HG03521 (cell line): ENCODE data around the gene SLC36A2.
"Not testable (repeated sequence)": the region's sequence is repeated elsewhere in the genome, so short reads cannot be mapped to it uniquely, and the experiment has no call there.

Source experiments
- ATAC-seq: cut with Tn5 transposase; IDR thresholded peaks from one replicate; pipeline ENCODE4 v1.9.1; 2021; ENCODE audit warnings: mild to moderate bottlenecking, moderate library complexity; ENCODE audit not compliant: unreplicated experiment

SLC36A2 gene

GRCh38 chr5:151347369-151347768 is at the start of gene SLC36A2:
Gene SLC36A2, minus strand, starts transcription at chr5:151347559. Its CDS starts 99 bp downstream, at chr5:151347460.
- ATAC-seq, result no peak

GRCh38 chr5:151388960-151389359 is 41.6 kb upstream of the SLC36A2 start:
- ATAC-seq, result no peak

- ATAC-seq, result no peak
Observed at GRCh38 chr5:151384106-151384505, 36.7 kb upstream of the SLC36A2 start.

GRCh38 chr5:151383011-151383410 is 35.7 kb upstream of the SLC36A2 start:
- no peak for ATAC-seq

- ATAC-seq, result no peak
Observed at GRCh38 chr5:151382576-151382975, 35.2 kb upstream of the SLC36A2 start.

GRCh38 chr5:151381899-151382298 is 34.5 kb upstream of the SLC36A2 start:
- no peak for ATAC-seq

- ATAC-seq, result no peak
Observed at GRCh38 chr5:151378616-151379015, 31.3 kb upstream of the SLC36A2 start.

- no peak for ATAC-seq
Observed at GRCh38 chr5:151374539-151374938, 27.2 kb upstream of the SLC36A2 start.

GRCh38 chr5:151367038-151367437 is 19.7 kb upstream of the SLC36A2 start:
- not testable (repeated sequence) for ATAC-seq

GRCh38 chr5:151363673-151364072 is 16.3 kb upstream of the SLC36A2 start:
- ATAC-seq, result no peak

GRCh38 chr5:151362970-151363369 is 15.6 kb upstream of the SLC36A2 start:
- ATAC-seq, result no peak

GRCh38 chr5:151359391-151359790 is 12.0 kb upstream of the SLC36A2 start:
- ATAC-seq, result no peak

GRCh38 chr5:151357792-151358191 is 10.4 kb upstream of the SLC36A2 start:
- no peak for ATAC-seq

- no peak for ATAC-seq
Observed at GRCh38 chr5:151357097-151357496, 9.7 kb upstream of the SLC36A2 start.

- ATAC-seq, result no peak
Observed at GRCh38 chr5:151351671-151352070, 4.3 kb upstream of the SLC36A2 start.

- no peak for ATAC-seq
Observed at GRCh38 chr5:151348789-151349188, 1.4 kb upstream of the SLC36A2 start.

GRCh38 chr5:151345808-151346478 is 1.4 kb downstream of the SLC36A2 start:
- no peak for ATAC-seq

- ATAC-seq, result no peak
Observed at GRCh38 chr5:151345187-151345807, 2.1 kb downstream of the SLC36A2 start.

- ATAC-seq, result no peak
Observed at GRCh38 chr5:151344088-151344487, 3.3 kb downstream of the SLC36A2 start.

GRCh38 chr5:151340004-151340403 is 7.4 kb downstream of the SLC36A2 start:
- no peak for ATAC-seq

- no peak for ATAC-seq
Observed at GRCh38 chr5:151338734-151339133, 8.6 kb downstream of the SLC36A2 start.

GRCh38 chr5:151332857-151333256 is 14.5 kb downstream of the SLC36A2 start:
- ATAC-seq, result no peak

GRCh38 chr5:151328734-151329133 is 18.6 kb downstream of the SLC36A2 start:
- no peak for ATAC-seq
